Activated CD8-positive, alpha-beta memory T cell treated with anti-CD3 and anti-CD28 coated beads, Interleukin-2, amount 10 ng/mL, durations not matched to agents 7 days and 5 days (primary cell): Measurements from ENCODE around the gene PIP5K1B. TPM values are rescaled to one million over a fixed set of nuclear protein-coding genes. Genes with fewer than 3 reads are reported as not detected.

ENCODE experiments used
- ATAC-seq: fragments of 150-1000 bp; cut with Tn5 transposase; one replicate; pipeline ENCODE4 v1.10.0; 2021; ENCODE audit warnings: moderate library complexity
- CTCF ChIA-PET: fragments of 350-600 bp; sonication (Branson Sonifier 250); formaldehyde crosslinking; loops from one replicate; lab custom pipeline; 2021; ENCODE audit warnings: antibody characterized with exemption; lab: Charles Lee
- DNase-seq: peaks from one replicate; pipeline ENCODE4 v3.0.0-alpha.2; 2020
- H3K27ac Mint-ChIP-seq: one replicate; pipeline ENCODE4 v1.8.0; 2021; ENCODE audit warnings: mild to moderate bottlenecking, mixed read lengths
- H3K27me3 Mint-ChIP-seq: one replicate; pipeline ENCODE4 v1.8.0; 2021; ENCODE audit warnings: mixed read lengths
- H3K36me3 Mint-ChIP-seq: one replicate; pipeline ENCODE4 v1.8.0; 2021; ENCODE audit warnings: mild to moderate bottlenecking, mixed read lengths
- H3K4me1 Mint-ChIP-seq: one replicate; pipeline ENCODE4 v1.8.0; 2021; ENCODE audit warnings: mixed read lengths
- H3K4me3 Mint-ChIP-seq: one replicate; pipeline ENCODE4 v1.8.0; 2021; ENCODE audit warnings: mild to moderate bottlenecking, moderate library complexity, mixed read lengths
- H3K9me3 Mint-ChIP-seq: one replicate; pipeline ENCODE4 v1.8.0; 2022; ENCODE audit warnings: low read depth, mixed read lengths
- total RNA-seq, 2 experiments: library from RNA; stranded (reverse); gene quantifications; one replicate each; pipeline ENCODE4 v1.2.3, GENCODE V29; 2021

Gene PIP5K1B
- 10 to 100 TPM in 1 of 2 experiments, under 1 TPM in 1; 0.85 to 23.2 TPM for total RNA-seq

- ATAC-seq: peak; percentile 91
- peak; percentile 66 for DNase-seq
- H3K36me3 Mint-ChIP-seq: no peaks in the 10 kb centered on the region
- peaks cover 6% of the 10 kb centered on the region for H3K4me1 Mint-ChIP-seq
- peak within 1 kb of the TSS; percentile 57 for H3K27ac Mint-ChIP-seq
- peak within 1 kb of the TSS; percentile 72 for H3K4me3 Mint-ChIP-seq
- CTCF ChIA-PET: interaction anchor here (1.2 kb wide), 1 partner anchor 245 kb away, joined by 3 read pairs; no protein-coding TSS in a partner anchor
- no peaks in the 10 kb centered on the region for H3K9me3 Mint-ChIP-seq
- H3K27me3 Mint-ChIP-seq: peaks cover 81% of the 10 kb centered on the region
Measured at GRCh38 chr9:68704814-68705530, at the start of gene PIP5K1B. Gene PIP5K1B (plus strand): TSS chr9:68705240. CDS start chr9:68822615, 117,375 bp downstream.

- Mint-ChIP-seq H3K27me3 (peaks cover 14% of the 10 kb centered on the region), H3K4me3 (no peak overlapping the region), H3K36me3 (no peaks in the 10 kb centered on the region), H3K9me3 (no peaks in the 10 kb centered on the region), H3K4me1 (no peaks in the 10 kb centered on the region), H3K27ac (no peak overlapping the region)
- no peak for ATAC-seq
- no peak for DNase-seq
- CTCF ChIA-PET: no interaction called here
Measured at GRCh38 chr9:68664036-68664435, 41.0 kb upstream of the PIP5K1B start.

GRCh38 chr9:68668127-68668526 is 36.9 kb upstream of the PIP5K1B start:
- no peak overlapping the region for H3K27ac Mint-ChIP-seq
- CTCF ChIA-PET: no interaction called here
- no peaks in the 10 kb centered on the region for H3K36me3 Mint-ChIP-seq
- no peaks in the 10 kb centered on the region for H3K4me1 Mint-ChIP-seq
- DNase-seq: no peak
- H3K9me3 Mint-ChIP-seq: no peaks in the 10 kb centered on the region
- no peak for ATAC-seq
- H3K4me3 Mint-ChIP-seq: no peak overlapping the region
- H3K27me3 Mint-ChIP-seq: peaks cover 7% of the 10 kb centered on the region

- H3K4me3 Mint-ChIP-seq: no peak overlapping the region
- H3K9me3 Mint-ChIP-seq: no peaks in the 10 kb centered on the region
- H3K4me1 Mint-ChIP-seq: no peaks in the 10 kb centered on the region
- CTCF ChIA-PET: no interaction called here
- H3K27me3 Mint-ChIP-seq: peaks cover 9% of the 10 kb centered on the region
- H3K27ac Mint-ChIP-seq: no peak overlapping the region
- H3K36me3 Mint-ChIP-seq: no peaks in the 10 kb centered on the region
- ATAC-seq (no peak), DNase-seq (no peak)
Measured at GRCh38 chr9:68669218-68669617, 35.8 kb upstream of the PIP5K1B start.

GRCh38 chr9:68672215-68672614 is 32.8 kb upstream of the PIP5K1B start:
- CTCF ChIA-PET: no interaction called here
- no peak for DNase-seq
- peaks cover 28% of the 10 kb centered on the region for H3K27me3 Mint-ChIP-seq
- no peaks in the 10 kb centered on the region for H3K36me3 Mint-ChIP-seq
- H3K4me1 Mint-ChIP-seq: no peaks in the 10 kb centered on the region
- ATAC-seq: no peak
- H3K4me3 Mint-ChIP-seq: no peak overlapping the region
- no peaks in the 10 kb centered on the region for H3K9me3 Mint-ChIP-seq
- no peak overlapping the region for H3K27ac Mint-ChIP-seq

- H3K27me3 Mint-ChIP-seq: peaks cover 28% of the 10 kb centered on the region
- DNase-seq (no peak), ATAC-seq (no peak)
- CTCF ChIA-PET: no interaction called here
- H3K27ac Mint-ChIP-seq: no peak overlapping the region
- no peaks in the 10 kb centered on the region for H3K9me3 Mint-ChIP-seq
- no peaks in the 10 kb centered on the region for H3K4me1 Mint-ChIP-seq
- no peaks in the 10 kb centered on the region for H3K36me3 Mint-ChIP-seq
- H3K4me3 Mint-ChIP-seq: no peak overlapping the region
Measured at GRCh38 chr9:68672625-68673024, 32.4 kb upstream of the PIP5K1B start.

- Mint-ChIP-seq H3K36me3 (no peaks in the 10 kb centered on the region), H3K27me3 (peaks cover 31% of the 10 kb centered on the region), H3K4me3 (no peak overlapping the region), H3K9me3 (no peaks in the 10 kb centered on the region), H3K4me1 (peaks cover 3% of the 10 kb centered on the region), H3K27ac (no peak overlapping the region)
- ATAC-seq: no peak
- DNase-seq: no peak
- CTCF ChIA-PET: no interaction called here
Measured at GRCh38 chr9:68678430-68678829, 26.6 kb upstream of the PIP5K1B start.

GRCh38 chr9:68683433-68683832 is 21.6 kb upstream of the PIP5K1B start:
- peaks cover 27% of the 10 kb centered on the region for H3K27me3 Mint-ChIP-seq
- H3K4me1 Mint-ChIP-seq: peaks cover 5% of the 10 kb centered on the region
- no peaks in the 10 kb centered on the region for H3K36me3 Mint-ChIP-seq
- no peak overlapping the region for H3K27ac Mint-ChIP-seq
- ATAC-seq (no peak), DNase-seq (no peak)
- CTCF ChIA-PET: no interaction called here
- no peaks in the 10 kb centered on the region for H3K9me3 Mint-ChIP-seq
- no peak overlapping the region for H3K4me3 Mint-ChIP-seq

GRCh38 chr9:68685213-68685612 is 19.8 kb upstream of the PIP5K1B start:
- DNase-seq: no peak
- Mint-ChIP-seq H3K9me3 (no peaks in the 10 kb centered on the region), H3K4me3 (no peak overlapping the region), H3K27me3 (peaks cover 41% of the 10 kb centered on the region), H3K36me3 (no peaks in the 10 kb centered on the region), H3K27ac (no peak overlapping the region), H3K4me1 (peaks cover 5% of the 10 kb centered on the region)
- CTCF ChIA-PET: no interaction called here
- no peak for ATAC-seq

GRCh38 chr9:68685770-68686169 is 19.3 kb upstream of the PIP5K1B start:
- Mint-ChIP-seq H3K27me3 (peaks cover 41% of the 10 kb centered on the region), H3K36me3 (no peaks in the 10 kb centered on the region), H3K9me3 (no peaks in the 10 kb centered on the region), H3K27ac (no peak overlapping the region), H3K4me3 (no peak overlapping the region), H3K4me1 (peaks cover 5% of the 10 kb centered on the region)
- CTCF ChIA-PET: no interaction called here
- ATAC-seq (peak; percentile 45), DNase-seq (no peak)

GRCh38 chr9:68690088-68690487 is 15.0 kb upstream of the PIP5K1B start:
- CTCF ChIA-PET: no interaction called here
- H3K9me3 Mint-ChIP-seq: no peaks in the 10 kb centered on the region

GRCh38 chr9:68692519-68692918 is 12.5 kb upstream of the PIP5K1B start:
- Mint-ChIP-seq H3K4me1 (no peaks in the 10 kb centered on the region), H3K36me3 (no peaks in the 10 kb centered on the region), H3K9me3 (no peaks in the 10 kb centered on the region), H3K4me3 (no peak overlapping the region), H3K27ac (no peak overlapping the region), H3K27me3 (peaks cover 62% of the 10 kb centered on the region)
- ATAC-seq: no peak
- DNase-seq: no peak
- CTCF ChIA-PET: no interaction called here

More at GRCh38 chr9:68690088-68690487, 15.0 kb upstream of the PIP5K1B start:
- Mint-ChIP-seq H3K27me3 (peaks cover 54% of the 10 kb centered on the region), H3K4me1 (no peaks in the 10 kb centered on the region), H3K27ac (no peak overlapping the region), H3K4me3 (no peak overlapping the region), H3K36me3 (no peaks in the 10 kb centered on the region)
- ATAC-seq (no peak), DNase-seq (no peak)

- DNase-seq (no peak), ATAC-seq (no peak)
- peaks cover 63% of the 10 kb centered on the region for H3K27me3 Mint-ChIP-seq
- H3K36me3 Mint-ChIP-seq: no peaks in the 10 kb centered on the region
- H3K9me3 Mint-ChIP-seq: no peaks in the 10 kb centered on the region
- no peak overlapping the region for H3K4me3 Mint-ChIP-seq
- H3K4me1 Mint-ChIP-seq: no peaks in the 10 kb centered on the region
- no peak overlapping the region for H3K27ac Mint-ChIP-seq
- CTCF ChIA-PET: no interaction called here
Measured at GRCh38 chr9:68694125-68694524, 10.9 kb upstream of the PIP5K1B start.

GRCh38 chr9:68697851-68698250 is 7.2 kb upstream of the PIP5K1B start:
- DNase-seq (no peak), ATAC-seq (no peak)
- Mint-ChIP-seq H3K9me3 (no peaks in the 10 kb centered on the region), H3K4me1 (no peaks in the 10 kb centered on the region), H3K4me3 (no peak overlapping the region), H3K27me3 (peaks cover 76% of the 10 kb centered on the region), H3K36me3 (no peaks in the 10 kb centered on the region), H3K27ac (no peak overlapping the region)
- CTCF ChIA-PET: interaction anchor here (1.7 kb wide), 1 partner anchor 82 kb away, joined by 3 read pairs; a partner anchor contains a TSS
